OCI-M2 (cell line): ENCODE data around the gene SDK1.

ENCODE experiments used
- DNase-seq: peaks from one replicate; lab custom pipeline; 2025; ENCODE audit not compliant: unreplicated experiment; lab: John Stamatoyannopoulos, UW

The SDK1 gene

DNA sequence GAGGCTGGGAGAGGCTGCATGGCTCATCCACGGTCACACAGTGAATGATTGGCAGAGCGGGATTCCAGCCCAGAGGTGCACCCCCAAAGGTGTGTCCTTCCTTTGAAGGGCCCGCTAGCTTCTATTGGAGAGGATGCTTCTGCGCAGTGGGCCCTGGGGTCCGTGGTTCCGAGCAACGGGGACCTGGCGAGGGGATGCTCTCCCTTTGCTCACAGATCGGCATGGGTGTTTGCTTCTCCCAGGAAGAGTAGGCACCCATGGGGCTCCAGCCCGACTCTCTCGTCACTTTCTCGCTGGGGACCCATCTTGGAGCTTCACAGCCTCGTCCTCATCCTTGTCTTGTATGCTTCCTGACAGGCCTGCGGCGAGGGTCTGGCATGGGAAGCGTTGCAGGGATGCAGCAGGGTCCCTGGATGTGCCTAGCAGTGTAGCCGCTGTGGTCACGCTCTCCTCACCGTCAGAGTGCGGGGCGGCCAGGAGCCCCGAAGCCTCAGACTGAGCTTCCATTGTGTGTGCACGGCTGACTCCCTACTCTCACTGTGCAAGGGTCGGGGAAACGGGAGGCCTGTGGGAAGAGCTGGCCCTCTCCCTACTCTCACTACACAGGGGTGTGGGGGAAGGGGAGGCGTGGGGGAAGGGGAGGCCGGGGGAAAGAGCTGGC, 842.6 kb downstream of the SDK1 start:
- DNase-seq, result no peak

DNA sequence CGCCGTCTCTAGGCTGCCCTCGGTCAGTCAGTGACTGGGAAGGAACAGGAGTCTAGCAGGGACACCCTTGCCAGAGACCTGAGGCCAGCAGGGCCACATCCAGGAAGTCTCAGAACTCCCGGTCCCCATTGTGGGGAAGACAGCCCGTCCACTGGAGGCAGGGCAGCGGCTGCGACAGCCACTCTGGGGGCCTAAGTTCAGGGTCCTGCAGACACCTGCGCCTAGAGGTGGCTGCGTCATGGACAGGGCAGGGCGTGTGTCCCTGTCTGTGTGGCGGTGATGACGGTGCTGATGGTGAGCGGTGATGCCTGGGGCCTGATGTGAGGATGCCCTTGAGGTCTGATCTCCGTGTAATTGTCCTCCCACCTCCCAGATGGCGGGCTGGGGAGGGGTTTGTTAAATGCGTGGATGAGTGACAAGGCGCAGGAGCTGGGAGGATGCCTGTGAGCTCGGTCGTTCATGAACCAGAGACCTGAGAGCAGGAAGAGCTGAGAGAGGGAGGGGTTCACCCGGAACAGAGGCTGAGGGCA, 843.2 kb downstream of the SDK1 start:
- no peak for DNase-seq

DNA sequence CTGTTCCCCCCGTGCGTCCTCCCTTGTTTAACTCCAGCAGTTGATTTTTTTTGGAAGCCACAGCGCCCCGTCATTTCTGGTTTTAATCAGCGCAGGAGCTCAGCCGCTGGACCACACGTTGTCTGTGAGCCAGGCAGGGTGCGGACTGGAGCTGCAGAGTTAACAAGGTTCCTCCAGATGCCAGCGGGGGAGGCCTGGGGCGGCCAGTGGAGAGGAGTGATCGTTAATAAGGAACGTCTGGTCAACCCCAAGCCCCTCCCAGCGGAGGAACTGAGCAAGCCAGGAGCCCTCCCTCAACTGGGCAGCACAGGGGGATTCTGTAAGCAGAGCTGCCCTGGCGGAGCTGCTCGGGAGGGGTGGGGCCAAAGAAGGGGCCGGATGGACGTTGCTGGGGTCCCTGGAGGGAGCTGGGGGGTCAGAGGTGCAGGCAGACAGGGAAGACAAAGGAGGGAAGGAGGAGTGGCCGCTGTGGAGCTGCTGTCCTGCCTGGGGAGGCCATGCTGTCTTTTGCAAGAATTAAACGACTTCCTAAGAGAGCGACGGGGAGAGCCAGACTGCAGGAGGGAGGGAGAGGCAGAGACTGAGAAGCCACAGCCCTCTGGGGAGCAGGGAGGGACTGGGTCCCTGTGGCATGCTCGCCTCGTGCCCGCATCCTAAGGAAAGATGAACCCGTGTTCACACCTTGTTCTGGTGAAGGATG, 843.9 kb downstream of the SDK1 start:
- DNase-seq, result no peak

DNA sequence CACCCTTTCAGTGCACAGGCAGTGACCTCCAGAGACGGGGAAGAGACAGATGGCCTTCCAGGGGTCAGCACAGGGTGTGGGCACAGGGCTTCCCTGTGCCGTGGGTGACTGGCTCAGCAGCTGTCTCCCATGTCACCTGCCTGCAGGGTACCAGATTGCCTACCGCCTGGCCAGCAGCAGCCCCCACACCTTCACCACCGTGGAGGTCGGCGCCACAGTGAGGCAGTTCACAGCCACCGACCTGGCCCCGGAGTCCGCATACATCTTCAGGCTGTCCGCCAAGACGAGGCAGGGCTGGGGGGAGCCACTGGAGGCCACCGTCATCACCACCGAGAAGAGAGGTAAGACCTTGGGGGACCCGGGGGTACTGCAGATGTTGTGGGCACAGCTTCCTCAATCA, 844.5 kb downstream of the SDK1 start:
- no peak for DNase-seq

DNA sequence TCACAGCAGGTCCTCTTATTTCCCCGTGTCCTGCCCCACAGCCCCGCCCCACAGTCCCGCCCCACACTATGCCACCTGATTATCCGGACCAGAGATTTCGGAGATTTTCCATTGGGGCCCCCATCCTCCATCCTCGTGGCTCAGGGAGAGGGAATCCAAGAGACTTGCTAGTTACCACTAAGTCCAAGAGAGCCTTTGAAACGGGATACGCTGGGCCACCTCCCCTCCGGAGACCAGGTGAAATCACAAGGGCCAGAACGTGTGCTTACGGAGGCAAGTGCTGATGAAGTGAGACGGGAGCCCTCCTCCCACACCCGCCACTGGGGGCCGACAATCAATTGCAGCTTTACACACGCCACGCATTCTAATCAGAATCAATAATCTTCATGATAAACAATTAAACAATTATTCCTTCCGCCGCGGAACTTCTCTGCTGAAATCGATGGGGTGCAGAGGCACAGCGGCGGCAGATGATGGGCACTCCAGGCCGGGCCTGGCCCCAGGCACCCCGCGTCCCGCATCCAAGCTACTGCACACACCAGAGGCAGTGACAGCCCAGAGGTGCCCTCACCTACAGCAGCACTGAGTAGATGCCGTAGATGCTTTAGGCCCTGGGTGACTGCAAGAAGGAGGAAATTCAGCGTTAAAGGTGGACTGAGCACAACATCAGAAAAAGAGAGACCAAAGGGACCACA, 847.0 kb downstream of the SDK1 start:
- DNase-seq, result no peak

DNA sequence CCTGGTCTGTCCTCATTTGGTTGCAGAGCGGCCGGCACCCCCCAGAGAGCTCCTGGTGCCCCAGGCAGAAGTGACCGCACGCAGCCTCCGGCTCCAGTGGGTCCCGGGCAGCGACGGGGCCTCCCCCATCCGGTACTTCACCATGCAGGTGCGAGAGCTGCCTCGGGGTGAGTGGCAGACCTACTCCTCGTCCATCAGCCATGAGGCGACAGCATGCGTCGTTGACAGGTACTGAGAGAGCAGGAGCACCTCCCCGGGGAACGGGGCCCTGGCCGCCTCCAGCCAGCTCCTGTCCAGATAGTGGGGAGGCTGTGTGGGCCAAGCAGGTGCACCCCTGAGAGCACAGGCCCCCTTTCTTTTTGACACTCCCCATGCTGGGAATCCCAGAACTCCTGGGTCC, 848.2 kb downstream of the SDK1 start:
- DNase-seq, result no peak

DNA sequence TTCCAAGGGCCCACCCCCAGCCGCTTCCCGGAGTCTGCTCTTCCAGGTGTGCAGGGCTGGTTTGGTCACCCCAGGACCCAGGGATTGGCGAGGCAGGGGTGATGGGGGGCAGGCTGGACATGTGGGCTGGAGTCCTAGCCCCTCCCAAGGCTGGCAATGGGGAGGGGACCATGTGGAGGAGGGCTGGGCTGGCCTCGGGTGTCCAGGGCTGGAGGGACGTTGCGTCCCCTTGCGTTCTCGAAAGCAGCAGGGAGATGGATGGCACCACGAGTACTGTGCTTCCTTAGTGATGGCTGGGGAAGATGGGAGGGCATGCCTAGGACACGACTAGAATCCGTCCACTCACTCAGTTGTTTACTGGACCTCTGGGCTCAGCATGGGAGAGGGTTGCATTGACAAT, 848.6 kb downstream of the SDK1 start:
- DNase-seq, result no peak

DNA sequence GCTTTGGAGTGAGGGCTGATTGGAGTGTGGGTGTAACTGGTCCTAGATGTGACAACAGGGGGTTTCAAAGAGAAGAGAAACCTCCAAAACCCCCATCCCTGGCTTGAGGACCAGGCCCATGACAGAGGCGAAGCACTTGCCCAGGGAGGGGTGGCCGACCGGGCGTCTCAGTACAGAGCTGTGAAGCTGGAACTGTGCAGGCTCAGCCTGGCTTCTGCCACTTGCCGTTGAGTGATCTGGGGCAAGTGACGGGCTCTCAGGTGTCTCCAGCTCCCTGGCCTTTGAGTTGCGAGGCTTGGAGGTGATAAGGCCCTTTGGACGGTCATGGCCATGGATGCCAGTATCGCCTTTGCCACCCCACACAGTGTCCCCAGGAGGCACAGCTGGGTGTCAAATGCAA, 849.7 kb downstream of the SDK1 start:
- DNase-seq, result no peak

DNA sequence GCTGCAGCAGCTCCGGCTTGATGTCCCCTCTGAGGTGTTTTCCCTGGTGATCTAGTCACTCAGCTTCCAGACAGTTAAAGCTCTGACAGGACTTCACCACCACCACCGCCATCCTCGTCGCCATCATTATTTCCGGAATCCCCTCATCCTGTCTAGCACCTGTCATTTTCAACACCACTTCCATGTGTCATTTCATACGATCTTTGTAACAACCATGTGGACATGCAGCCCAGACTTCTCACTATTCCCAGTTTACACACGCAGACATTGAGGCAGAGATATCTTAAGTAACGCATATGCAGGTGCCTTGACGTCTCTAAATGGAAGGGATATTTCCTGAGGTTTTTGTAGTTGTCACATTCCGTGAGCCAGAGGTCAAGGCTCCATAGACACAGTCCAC, 850.5 kb downstream of the SDK1 start:
- DNase-seq, result no peak

DNA sequence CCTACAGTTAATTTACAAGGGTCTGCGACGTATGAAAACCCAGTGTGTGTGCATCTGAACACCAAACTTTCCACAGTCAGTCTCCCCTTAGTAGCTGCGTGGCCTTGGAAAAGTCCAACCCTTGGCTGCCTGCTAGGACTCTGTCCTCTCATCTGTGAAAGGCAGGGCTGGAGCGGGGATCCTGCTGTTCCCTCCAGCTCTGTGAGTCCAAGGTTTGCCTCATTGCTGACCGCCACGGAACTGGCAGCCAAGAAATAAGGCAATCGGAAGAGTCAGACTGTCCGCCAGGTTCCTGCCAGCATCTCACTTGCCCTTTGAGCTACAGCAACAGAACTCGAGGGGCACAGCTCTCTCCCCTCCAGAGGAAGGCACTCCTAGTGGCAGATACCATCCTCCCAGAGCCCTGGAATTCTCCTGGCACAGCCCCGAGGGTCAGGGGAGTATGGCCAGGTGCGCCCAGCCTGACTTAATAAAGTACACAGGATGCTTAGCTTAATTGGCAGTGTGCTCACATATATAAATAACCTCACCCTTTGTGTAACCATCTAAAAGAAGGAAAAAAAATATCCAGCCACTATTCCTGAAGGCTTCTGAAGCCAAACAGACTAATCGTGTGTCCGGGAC, 851.0 kb downstream of the SDK1 start:
- no peak for DNase-seq

DNA sequence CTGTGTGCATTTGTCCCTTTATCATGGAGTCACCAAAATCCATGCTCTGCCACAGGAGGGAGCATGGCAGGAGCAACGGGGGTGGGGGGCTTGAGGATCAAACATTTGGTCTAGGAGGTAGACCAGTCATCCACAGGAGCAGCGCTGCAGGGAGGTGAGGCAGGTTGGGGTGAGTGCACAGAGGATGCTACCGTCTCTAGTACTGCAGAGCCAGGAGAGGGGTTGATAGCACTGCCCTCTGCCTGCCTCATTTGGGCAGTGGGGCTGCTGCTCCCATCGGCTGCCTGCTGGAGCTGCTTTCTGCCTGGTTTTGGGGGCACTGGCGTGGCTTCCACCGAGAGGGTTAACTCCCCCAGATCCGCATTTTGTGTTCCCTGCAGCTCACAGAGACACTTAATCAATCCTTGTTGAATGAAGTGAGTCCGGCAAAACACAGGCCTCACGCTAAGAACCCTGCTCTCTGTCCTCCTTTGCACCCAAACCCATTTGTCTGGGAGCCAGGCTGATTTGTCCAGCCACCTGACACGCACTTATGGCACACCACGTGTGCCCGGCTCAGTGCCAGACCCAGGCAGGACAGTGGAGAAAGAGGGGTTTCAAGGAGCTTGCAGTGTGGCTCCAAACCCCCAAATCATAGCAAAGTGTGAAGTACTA, 854.0 kb downstream of the SDK1 start:
- DNase-seq, result no peak

DNA sequence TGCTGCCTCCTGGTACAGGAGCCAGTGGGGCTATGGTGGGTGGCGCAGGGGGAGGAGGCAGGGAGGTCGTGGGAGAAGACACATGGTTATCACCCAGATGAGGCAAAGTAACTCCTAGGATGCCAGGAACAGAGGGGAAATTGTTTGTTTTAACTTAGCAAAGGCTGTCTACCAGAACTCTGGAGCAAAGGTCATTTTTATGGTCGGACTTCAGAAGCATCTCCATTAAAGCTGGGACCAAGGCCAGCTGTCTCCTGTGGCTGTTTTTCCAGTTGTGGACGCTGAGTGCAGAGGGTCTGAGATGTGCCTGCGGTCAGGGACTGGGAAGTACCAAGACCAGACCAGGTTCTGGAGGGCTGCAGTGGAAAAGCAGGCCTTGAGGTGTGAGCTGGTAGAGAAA, 855.1 kb downstream of the SDK1 start:
- DNase-seq, result no peak

DNA sequence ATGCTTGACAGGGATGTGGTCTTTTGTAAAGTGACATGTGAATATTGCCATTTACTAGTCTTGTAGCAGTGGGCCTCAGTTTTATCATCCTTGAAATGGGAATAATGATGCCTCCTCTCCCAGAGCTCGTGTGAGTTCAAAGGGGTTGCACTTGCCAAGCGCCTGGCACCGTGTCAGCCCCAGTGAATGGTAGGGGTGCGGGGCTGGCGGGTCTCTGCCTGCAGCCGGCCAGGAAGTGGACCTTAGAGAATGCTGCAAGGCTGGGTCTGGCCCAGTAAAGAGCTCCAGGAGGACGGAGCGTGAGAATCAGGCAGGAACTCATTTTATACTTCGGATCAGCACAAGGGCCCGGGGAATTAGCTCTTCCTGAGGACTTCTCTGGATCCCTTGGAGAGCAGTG, 856.6 kb downstream of the SDK1 start:
- DNase-seq, result no peak

DNA sequence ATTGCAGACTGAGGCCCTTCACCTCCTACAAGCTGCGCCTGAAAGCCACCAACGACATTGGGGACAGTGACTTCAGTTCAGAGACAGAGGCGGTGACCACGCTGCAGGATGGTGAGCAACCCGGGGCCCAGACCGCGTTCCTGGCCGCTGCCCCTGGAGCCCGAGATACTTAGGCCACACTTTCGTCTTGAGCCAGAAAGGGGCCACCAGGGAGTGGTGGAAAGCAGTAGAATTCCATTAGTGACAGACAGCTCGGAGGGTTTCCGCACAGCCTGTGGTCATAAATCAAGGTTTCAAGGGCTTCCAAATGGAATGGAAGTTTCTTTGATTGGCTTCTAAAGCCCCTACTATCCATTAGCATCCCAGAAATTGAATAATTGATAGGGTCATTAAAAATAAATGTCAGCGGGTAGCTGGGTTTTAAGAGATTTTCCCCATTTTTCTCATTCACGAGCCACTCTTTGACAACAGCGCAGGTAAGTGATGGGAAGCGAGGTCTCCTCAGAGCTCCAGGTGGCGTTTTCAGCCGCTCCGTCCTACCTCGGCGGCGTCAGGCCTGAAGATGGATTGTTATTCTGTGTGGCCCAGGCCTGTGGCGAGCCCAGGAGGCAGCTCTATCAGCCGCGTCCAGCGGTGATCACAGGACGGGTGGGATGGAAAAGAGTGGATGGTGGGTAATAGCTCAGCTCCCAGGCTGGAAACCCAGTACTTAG, 857.5 kb downstream of the SDK1 start:
- DNase-seq, result no peak

DNA sequence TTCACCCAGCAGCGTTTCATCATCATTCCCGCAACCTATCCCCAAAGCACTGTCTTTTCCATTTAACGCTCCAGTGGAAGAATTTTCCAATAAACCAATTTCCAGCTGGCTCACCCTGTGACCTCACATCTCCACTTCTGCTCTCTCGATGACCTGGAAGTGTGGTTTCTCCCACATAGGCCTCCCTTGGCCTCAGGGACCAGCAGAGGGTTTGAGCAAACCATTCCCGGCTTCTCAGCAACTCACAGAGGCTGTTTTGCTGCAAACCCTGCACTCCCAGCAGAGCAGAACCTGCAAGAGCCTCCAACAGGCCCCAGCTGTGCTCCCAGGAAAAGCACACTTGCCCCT, 858.1 kb downstream of the SDK1 start:
- no peak for DNase-seq

DNA sequence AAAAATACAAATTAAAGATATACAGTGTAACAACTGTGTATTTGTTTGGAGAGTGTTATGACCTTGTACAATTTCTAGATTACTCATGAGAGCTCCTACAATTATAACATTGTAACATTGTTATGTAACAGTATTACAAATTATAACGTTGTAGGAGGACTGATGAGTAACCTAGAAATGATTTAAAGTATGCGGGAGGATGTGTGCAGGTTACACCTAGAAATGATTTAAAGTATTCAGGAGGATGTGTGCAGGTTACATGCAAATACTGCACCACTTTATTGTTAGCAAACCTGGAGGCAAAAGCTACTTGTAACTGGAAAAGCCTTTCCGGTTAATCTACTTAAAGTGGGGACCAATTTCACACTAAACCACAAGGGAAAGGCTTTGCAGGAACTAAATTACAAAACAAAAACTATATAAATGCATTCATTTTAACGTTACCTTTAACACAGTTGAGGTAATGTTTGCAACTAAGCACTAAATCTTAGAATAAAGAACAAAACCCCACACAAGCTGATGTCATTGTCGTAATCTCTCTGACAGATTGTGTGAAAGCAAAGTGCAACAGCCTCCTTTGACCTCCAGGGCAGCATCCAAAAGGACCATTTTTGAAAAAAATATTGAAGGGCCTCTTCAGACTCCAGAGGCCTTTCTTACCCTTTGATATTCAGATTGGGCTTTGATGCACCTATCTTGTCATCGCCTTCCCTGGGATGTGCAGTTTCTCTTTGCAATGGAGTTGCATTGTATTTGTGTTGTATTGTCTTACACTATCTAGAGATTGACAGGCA, 858.9 kb downstream of the SDK1 start:
- DNase-seq, result no peak

DNA sequence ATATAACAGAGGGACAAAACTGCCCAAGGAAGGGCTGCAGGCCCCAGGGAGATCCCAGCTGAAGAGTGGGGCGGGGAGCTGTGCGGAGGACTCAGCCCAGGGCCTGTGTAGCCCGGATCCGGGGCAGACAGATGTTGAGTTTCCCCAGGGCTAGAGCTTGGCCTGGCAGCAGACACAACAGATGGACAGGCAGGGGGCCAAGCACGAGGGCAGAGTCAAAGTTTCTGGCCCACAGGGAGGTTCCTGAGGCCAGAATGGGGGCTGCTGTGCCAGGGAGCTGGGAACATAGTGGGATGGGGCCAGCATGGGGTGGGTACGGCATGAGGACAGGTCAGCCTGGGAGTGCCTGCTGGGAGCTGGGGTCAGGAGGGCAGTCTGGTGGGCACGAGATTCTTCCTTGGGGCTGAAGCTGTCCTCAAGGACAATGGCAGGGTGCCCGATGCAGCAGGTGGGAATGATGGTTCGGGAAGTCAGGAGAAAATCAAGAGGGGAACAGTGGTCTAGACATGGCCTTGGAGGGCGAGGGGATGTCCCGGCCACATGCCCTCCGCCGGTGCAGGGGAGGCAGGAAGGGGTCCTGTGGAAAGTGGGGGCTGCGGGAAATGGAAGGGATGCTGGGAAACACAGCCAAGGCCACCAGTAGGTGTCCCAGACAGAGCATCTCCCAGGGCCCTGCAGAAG, 862.0 kb downstream of the SDK1 start:
- DNase-seq, result no peak

DNA sequence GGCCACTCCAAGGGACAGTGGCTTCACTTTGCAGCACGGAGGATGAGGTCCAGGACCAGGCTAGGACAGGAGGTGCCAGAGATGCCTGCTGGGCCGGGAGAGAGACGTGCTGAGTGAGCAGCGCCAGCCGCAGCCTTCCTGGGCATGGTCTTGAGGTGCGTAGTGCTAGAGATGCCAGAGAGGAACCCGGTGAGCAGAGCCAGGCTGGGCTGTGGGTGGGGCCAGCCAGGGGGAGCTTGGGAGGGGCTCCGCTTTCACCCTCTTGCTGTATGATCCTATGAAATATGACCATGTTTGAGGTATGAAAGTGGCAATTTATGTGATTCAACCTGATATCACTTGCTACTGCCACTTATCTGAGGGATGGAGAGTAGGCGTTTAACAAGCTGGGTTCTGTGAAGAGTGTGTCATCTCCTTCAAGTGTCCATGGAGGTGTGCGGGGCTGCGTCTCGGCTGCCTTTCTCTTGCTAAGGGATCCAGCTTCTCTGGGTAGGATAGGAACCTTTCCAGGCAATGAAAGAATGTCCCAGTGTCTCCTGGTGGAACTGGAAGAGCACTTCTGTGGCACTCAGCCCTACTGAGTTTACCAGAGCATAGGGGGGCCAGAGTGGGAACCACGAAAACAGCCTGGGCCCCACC, 862.6 kb downstream of the SDK1 start:
- no peak for DNase-seq

DNA sequence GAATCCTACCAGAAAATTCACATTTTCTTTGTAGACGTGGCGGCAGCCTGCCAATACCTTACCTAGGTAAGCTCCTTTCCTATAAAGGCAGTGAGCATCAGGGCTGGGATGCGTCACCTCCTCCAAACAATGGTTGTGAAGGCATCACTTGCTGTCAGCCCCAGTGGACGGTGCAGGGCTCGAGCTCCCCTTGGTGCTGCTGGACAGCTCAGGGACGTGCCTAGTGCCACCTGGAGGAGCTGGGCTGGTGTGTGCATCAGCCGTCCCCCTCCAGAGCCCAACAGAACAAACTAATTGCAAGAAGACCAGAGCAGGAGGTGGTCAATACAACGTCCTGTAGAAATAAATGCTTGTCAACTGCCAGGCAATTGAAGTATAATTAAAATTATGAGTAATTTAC, 863.5 kb downstream of the SDK1 start:
- DNase-seq, result no peak
